ENCODE measurements around the gene AOC1. TPM values are rescaled to one million over a fixed set of nuclear protein-coding genes. Genes with fewer than 3 reads are reported as not detected.
A peak's percentile ranks its signal among the peaks of the same experiment; 100 is the strongest.

The AOC1 gene
- total RNA-seq, 4 donors from 2014 or later = 0.26 to 4.4 (median 1.4) TPM

- Histone ChIP-seq H3K36me3 (no peaks in the 10 kb centered on the region), H3K4me3 (no peak overlapping the region), H3K9me3 (peaks cover 0 to 6% (median 6%) of the 10 kb centered on the region in 3 donors), H3K27ac (peak overlapping the region in 1 of 4 donors; percentile 16), H3K4me1 (peaks cover 6 to 28% (median 6%) of the 10 kb centered on the region in 3 donors), H3K27me3 (peaks cover 0 to 46% (median 2%) of the 10 kb centered on the region in 4 donors)
- DNase-seq = no peak
- TF ChIP-seq, protein P1, sequence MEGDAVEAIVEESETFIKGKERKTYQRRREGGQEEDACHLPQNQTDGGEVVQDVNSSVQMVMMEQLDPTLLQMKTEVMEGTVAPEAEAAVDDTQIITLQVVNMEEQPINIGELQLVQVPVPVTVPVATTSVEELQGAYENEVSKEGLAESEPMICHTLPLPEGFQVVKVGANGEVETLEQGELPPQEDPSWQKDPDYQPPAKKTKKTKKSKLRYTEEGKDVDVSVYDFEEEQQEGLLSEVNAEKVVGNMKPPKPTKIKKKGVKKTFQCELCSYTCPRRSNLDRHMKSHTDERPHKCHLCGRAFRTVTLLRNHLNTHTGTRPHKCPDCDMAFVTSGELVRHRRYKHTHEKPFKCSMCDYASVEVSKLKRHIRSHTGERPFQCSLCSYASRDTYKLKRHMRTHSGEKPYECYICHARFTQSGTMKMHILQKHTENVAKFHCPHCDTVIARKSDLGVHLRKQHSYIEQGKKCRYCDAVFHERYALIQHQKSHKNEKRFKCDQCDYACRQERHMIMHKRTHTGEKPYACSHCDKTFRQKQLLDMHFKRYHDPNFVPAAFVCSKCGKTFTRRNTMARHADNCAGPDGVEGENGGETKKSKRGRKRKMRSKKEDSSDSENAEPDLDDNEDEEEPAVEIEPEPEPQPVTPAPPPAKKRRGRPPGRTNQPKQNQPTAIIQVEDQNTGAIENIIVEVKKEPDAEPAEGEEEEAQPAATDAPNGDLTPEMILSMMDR (IDR thresholded peaks at IDR 0.05) = no peak
- TF ChIP-seq POLR2A (IDR thresholded peaks at IDR 0.05) = peak in 1 of 4 donors; percentile 28
- 41 to 46% methylated on average over 15 to 20 of the region's 22 CpGs for WGBS, 2 donors
- intact Hi-C loops (cut with DNase I) = loop anchor here (5.0 to 10.0 kb wide), 2 partner anchors 90 to 207 kb away; no protein-coding TSS in a partner anchor
Observed at GRCh38 chr7:150897502-150898474, 45.5 kb downstream of the AOC1 start.

GRCh38 chr7:150898475-150899011, 46.2 kb downstream of the AOC1 start:
- DNase-seq = no peak
- Histone ChIP-seq H3K27ac (peak overlapping the region in 1 of 4 donors; percentile 16), H3K9me3 (peaks cover 0 to 5% (median 3%) of the 10 kb centered on the region in 3 donors)

DNA sequence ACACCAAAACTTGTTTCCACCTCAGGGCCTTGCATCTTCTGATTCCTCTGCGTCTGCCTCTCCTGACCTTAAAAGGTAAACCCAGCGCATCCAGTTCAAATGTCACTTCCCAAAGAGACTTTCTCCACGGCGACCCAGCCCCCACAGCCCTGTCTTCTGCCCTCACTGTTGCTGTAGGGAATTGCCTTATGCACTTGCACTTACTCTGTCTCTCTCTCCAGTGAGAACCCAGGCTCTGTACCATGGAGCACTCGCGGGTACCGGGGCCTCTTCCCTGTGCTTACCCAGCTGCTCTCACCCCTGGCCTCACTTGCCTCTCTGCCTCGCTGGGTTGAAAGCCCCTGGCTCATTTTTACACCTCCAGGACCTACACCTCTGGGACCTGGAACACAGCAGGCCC, 48.4 kb downstream of the AOC1 start:
- TF ChIP-seq, protein P1 (IDR thresholded peaks at IDR 0.05) = no peak
- no peak for TF ChIP-seq POLR2A (IDR thresholded peaks at IDR 0.05)
- DNase-seq = no peak
- 81 to 89% methylated on average over 8 of the region's 8 CpGs for WGBS, 2 donors
- no peaks in the 10 kb centered on the region for H3K9me3 ChIP-seq
- peaks cover 0 to 53% (median 2%) of the 10 kb centered on the region in 4 donors for H3K27me3 ChIP-seq
- H3K4me1 ChIP-seq = peaks cover 6 to 41% (median 11%) of the 10 kb centered on the region in 3 donors
- H3K4me3 ChIP-seq = no peak overlapping the region
- intact Hi-C loops (cut with DNase I) = no loop called here
- no peak overlapping the region for H3K27ac ChIP-seq
- no peaks in the 10 kb centered on the region for H3K36me3 ChIP-seq

More at GRCh38 chr7:150898475-150899011, 46.2 kb downstream of the AOC1 start:
- Histone ChIP-seq H3K4me3 (no peak overlapping the region), H3K4me1 (peaks cover 6 to 30% (median 6%) of the 10 kb centered on the region in 3 donors), H3K27me3 (peaks cover 0 to 46% (median 2%) of the 10 kb centered on the region in 4 donors), H3K36me3 (no peaks in the 10 kb centered on the region)
- TF ChIP-seq POLR2A (IDR thresholded peaks at IDR 0.05) = no peak
- TF ChIP-seq, protein P1 (IDR thresholded peaks at IDR 0.05) = peak; percentile 81 to 97 (median 91)
- 3 to 11% methylated on average over 12 to 21 of the region's 22 CpGs for WGBS, 2 donors
- intact Hi-C loops (cut with DNase I) = loop anchor here (5.0 to 10.0 kb wide), 2 partner anchors 89 to 206 kb away; no protein-coding TSS in a partner anchor

- no peak overlapping the region for H3K27ac ChIP-seq
- intact Hi-C loops (cut with DNase I) = no loop called here
- H3K36me3 ChIP-seq = no peaks in the 10 kb centered on the region
- H3K27me3 ChIP-seq = peaks cover 0 to 46% (median 2%) of the 10 kb centered on the region in 4 donors
- no peak overlapping the region for H3K4me3 ChIP-seq
- 34 to 47% methylated on average over 11 to 13 of the region's 15 CpGs for WGBS, 2 donors
- TF ChIP-seq POLR2A (IDR thresholded peaks at IDR 0.05) = no peak
- TF ChIP-seq, protein P1 (IDR thresholded peaks at IDR 0.05) = no peak
- DNase-seq = no peak
- H3K9me3 ChIP-seq = no peaks in the 10 kb centered on the region
- peaks cover 6 to 41% (median 11%) of the 10 kb centered on the region in 3 donors for H3K4me1 ChIP-seq
Observed at GRCh38 chr7:150901160-150902035, 49.1 kb downstream of the AOC1 start.
